Measurements from ENCODE around the gene HSPB3.
A peak's percentile ranks its signal among the peaks of the same experiment; 100 is the strongest.
"Not testable (repeated sequence)": the region's sequence is repeated elsewhere in the genome, so short reads cannot be mapped to it uniquely, and the experiment has no call there.

The HSPB3 gene, protein sequence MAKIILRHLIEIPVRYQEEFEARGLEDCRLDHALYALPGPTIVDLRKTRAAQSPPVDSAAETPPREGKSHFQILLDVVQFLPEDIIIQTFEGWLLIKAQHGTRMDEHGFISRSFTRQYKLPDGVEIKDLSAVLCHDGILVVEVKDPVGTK

DNA sequence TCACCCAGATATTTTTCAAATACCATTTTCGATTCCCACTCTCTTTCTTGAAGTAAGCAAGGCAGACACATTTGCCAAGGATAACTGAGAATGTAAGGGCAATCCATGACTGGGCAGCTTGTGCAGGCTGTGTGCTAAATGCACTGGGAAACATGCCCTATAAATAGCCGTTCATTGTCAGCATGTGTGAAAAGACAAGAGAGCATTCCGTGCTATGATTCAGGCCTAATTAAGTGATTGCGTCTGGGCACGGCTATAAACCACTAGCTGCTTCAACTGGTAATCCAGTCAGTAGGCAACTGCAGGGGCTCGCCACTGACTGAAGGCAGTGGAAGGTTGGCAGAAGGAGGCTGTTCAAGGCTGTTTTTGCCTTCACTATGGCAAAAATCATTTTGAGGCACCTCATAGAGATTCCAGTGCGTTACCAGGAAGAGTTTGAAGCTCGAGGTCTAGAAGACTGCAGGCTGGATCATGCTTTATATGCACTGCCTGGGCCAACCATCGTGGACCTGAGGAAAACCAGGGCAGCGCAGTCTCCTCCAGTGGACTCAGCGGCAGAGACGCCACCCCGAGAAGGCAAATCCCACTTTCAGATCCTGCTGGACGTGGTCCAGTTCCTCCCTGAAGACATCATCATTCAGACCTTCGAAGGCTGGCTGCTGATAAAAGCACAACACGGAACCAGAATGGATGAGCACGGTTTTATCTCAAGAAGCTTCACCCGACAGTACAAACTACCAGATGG lies at the start of gene HSPB3:
Gene HSPB3 (plus strand): TSS at position 287 of the 745 bp plus-strand sequence. CDS start 91 bp downstream, at position 378.
- peak; percentile 43 for DNase-seq (ENCODE audit: low read depth)

DNA sequence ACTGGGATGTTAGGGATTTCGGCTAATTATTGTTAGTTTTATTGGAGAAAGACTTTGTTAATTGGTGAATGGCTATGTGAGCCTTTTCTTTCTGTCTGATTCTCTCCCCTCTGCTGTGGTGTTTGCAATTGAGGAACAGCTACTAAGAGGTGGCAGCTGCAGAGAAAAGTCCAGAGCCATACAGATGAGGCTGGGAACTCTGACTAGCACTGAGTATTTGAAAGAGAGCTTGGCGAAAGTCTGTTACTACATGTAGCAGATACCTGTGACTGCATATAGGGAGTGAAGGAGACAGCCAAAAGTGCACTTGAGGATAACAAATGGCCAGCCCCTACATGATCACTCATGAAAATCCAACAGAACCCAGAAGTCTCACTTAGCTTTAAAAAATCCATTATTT lies 44.3 kb upstream of the HSPB3 start:
- no peak for DNase-seq (ENCODE audit: low read depth)

GRCh38 chr5:54412913-54413312 lies 42.6 kb upstream of the HSPB3 start:
- no peak for DNase-seq (ENCODE audit: low read depth)

DNA sequence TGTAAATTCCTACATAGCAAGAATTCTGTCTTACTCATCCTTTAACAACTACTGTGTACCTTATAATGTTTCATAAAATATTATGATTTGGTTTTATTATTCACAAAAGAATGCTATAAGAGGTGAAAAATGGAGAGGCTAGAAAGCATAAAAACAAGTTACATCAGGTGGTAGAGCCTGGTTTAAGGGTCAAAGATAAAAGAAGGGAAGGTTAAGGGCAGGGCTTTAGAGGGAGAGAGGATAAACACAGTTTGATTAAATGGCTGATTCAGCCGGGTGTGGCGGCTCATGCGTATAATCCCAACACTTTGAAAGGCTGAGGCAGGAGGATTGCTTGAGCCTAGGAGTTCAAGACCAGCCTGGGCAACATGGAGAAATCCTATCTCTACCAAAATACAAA lies 40.4 kb upstream of the HSPB3 start:
- DNase-seq (ENCODE audit: low read depth) = no peak

GRCh38 chr5:54415896-54416601 lies 39.5 kb upstream of the HSPB3 start:
- no peak for DNase-seq (ENCODE audit: low read depth)

DNA sequence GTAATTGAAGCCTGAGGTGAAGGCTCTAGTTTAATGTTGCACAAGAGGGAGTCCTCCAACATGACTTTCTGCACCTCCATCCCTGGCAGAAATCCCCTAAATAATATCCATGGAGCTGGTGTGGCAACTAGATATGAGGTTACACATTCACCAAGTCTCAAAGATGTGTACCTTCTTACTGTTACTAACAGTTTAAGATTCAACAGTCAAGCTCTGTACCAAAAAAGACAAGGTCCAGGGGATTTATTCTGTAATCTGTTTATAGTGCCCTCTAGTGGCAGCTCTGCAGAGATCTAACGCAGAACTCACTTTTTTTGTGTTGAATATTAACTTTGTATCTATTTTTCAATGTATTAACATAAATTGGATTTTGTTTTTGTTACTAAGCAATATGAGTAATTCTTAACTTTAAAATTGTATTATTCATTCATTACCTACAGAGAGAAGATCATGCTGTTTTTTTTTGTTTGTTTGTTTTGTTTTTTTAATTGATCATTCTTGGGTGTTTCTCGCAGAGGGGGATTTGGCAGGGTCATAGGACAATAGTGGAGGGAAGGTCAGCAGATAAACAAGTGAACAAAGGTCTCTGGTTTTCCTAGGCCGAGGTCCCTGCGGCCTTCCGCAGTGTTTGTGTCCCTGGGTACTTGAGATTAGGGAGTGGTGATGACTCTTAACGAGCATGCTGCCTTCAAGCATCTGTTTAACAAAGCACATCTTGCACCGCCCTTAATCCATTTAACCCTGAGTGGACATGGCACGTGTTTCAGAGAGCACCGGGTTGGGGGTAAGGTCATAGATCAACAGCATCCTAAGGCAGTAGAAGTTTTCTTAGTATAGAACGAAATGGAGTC lies 35.7 kb upstream of the HSPB3 start:
- peak; percentile 37 for DNase-seq (ENCODE audit: low read depth)

DNA sequence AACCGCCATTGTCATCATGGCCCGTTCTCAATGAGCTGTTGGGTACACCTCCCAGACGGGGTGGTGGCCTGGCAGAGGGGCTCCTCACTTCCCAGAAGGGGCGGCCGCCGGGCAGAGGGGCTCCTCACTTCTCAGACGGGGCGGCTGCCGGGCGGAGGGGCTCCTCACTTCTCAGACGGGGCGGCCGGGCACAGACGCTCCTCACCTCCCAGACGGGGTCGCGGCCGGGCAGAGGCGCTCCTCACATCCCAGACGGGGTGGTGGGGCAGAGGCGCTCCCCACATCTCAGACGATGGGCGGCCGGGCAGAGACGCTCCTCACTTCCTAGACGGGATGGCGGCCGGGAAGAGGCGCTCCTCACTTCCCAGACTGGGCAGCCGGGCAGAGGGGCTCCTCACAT lies 35.0 kb upstream of the HSPB3 start:
- DNase-seq (ENCODE audit: low read depth) = not testable (repeated sequence)

- no peak for DNase-seq (ENCODE audit: low read depth)
Observed at GRCh38 chr5:54421976-54422375, 33.5 kb upstream of the HSPB3 start.

DNA sequence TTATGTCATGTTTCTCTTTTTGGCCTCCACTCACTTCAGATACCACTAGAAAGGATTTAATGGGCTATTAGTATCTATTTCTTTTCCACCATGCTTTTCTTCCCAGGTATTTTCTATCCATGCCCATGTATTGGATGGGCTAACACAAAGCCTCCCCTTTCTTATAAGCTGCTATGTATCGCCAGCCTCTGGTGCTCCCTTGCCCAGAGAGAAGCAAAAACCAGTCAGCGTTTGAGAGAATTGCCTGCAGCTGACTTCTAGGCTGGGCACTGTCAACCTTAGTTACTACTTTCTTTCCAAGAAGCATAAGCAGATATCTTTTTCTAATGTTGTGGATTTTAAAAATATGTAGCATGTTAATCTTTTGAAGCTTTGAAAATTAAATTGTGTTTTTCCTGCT lies 30.2 kb upstream of the HSPB3 start:
- DNase-seq (ENCODE audit: low read depth) = no peak

GRCh38 chr5:54426209-54426608 lies 29.3 kb upstream of the HSPB3 start:
- no peak for DNase-seq (ENCODE audit: low read depth)

DNA sequence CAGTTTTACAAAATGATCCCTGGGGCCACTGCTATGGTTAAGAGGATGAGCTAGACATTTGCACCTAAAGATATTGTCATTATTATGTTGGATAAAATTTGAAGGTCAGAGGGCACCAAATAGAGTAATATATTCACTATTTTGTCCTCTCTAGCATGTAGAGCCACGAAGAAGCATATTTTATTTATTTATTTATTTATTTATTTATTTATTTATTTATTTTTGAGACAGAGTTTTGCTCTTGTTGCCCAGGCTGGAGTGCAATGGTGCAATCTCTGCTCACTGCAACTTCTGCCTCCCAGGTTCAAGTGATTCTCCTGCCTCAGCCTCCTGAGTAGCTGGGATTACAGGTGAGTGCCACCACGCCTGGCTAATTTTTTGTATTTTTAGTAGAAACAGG lies 20.8 kb upstream of the HSPB3 start:
- DNase-seq (ENCODE audit: low read depth) = not testable (repeated sequence)

- DNase-seq (ENCODE audit: low read depth) = no peak
Observed at GRCh38 chr5:54438620-54439389, 16.7 kb upstream of the HSPB3 start.

DNA sequence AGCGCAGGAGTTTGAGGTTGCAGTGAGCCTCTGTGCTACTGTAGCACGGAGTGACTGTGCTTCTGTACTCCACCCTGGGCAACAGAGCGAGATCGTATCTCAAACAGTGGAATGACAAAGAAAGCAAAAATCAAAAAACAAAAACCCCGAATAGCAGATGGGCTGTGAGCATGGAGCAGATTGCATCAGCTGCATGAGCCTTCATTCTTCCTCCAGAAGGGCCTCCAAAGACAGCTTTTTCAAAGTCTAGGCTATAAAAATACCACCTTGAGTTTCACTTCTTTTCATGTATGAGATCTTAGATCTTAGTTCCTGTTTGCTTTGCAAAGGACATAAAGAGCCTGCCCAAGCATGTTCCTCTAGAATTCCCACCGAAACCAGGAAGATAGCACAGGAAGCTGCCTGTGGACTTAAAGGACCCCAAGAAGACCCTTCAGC lies 15.0 kb upstream of the HSPB3 start:
- no peak for DNase-seq (ENCODE audit: low read depth)

DNA sequence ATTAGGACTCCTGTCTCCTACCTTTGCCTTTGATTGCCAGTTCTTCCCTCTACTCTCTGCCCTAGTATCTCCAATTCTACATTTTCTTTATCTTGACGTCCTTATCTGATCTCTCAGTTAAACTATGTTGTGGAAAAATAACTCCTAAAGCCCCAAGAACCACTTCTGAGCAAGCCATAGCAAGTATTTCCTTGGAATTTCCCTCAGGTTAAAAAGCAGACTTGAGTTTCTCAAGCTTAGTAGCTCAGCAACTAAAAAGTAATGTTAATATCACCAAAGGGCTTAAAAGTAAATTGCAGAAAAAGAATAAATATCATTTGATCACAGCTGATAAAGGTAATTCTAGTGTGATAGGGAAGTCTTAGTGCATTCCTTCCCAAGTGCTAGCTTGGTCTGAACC lies 13.2 kb upstream of the HSPB3 start:
- DNase-seq (ENCODE audit: low read depth) = no peak

DNA sequence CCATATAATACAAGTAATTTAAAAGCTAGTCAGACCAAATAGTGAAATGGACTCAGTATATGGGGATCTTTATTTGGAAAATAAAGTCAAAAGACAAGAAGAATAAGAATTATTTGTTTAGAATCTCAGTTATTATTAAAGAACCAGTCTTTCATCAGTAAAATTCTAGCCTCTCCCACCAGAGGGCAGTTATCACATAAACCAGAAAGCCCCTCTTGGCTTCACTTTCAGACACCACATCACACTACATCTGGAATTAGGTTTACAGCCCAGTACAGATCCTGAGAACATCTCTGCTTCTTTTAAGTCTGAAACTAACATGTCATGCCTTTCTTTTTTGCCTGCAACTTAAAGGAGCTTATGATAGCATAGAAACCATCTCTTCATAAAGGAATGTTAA lies 12.2 kb upstream of the HSPB3 start:
- DNase-seq (ENCODE audit: low read depth) = peak; percentile 66

GRCh38 chr5:54445691-54446378 lies 9.7 kb upstream of the HSPB3 start:
- DNase-seq (ENCODE audit: low read depth) = no peak

DNA sequence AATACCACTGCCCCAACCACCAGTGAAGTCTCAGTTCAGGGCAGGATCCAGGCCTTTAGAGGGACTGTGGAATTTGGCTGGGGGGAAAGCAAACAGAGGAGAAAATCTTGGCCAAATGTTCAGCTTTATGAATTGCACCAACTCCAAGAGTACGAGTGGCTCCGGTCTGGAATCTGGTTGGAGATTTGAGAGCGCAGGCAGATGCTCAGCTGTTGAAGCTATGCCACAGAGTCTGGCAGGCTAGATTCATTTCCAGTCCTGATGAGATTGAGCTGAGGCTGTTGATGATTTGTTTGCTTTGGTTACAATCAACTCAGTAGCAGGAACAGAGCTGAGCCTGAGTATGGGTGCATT lies 9.1 kb upstream of the HSPB3 start:
- DNase-seq (ENCODE audit: low read depth) = no peak

DNA sequence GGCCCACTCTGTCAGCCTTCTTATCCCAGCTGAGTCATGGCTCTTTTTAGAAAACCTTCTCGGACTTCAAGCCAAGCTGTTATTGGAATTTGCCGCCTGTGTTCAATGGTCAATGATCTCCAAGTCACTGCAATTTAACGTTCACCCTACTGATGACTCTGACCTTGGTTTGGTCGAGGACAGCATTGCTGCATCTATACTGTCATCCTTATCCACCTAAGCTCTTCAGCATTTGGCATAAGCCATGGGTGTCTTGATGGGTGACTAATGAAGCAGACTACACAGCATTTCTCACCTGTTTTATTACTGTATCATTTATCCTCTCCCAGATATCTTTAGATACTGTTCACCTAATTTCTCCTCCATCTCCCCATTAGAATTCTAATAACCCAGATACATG lies 5.6 kb upstream of the HSPB3 start:
- no peak for DNase-seq (ENCODE audit: low read depth)

DNA sequence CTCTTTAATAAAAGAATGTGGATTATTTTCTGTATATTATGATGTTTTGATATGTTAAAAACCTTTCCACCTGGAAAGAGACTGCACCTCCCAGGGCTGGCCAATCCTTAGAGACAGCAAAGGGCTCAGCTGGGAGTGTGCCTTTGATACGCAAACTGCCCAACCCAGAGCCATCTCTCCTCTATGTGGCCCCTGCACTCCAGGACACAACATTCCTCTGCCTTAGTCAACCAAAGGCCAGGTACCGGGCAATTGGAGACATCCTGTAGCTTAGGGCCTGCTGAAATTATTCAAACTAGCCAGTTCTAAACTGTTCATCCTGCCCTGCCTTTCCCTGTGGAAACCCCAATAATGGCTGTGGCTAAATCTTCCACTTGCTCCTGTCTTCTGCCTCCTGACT lies 5.0 kb upstream of the HSPB3 start:
- DNase-seq (ENCODE audit: low read depth) = no peak

- DNase-seq (ENCODE audit: low read depth) = no peak
Observed at GRCh38 chr5:54453046-54453445, 2.5 kb upstream of the HSPB3 start.

GRCh38 chr5:54454602-54455001 lies 897 bp upstream of the HSPB3 start:
- no peak for DNase-seq (ENCODE audit: low read depth)

Measured in fibroblast of the conjunctiva (primary cell).